Muscle layer of duodenum (tissue), 2 donors: ENCODE results near the gene NPAS2.

Experiments used
- H3K27ac ChIP-seq: one replicate; pipeline ENCODE4 v1.7.0; 2013; ENCODE audit warnings: mild to moderate bottlenecking, low read length
- H3K27me3 ChIP-seq: one replicate; pipeline ENCODE4 v1.7.0; 2013; ENCODE audit warnings: low read depth, mild to moderate bottlenecking, control low read depth, low read length
- H3K36me3 ChIP-seq, 2 donors: one replicate each; pipeline ENCODE4 v1.7.0; 2013; ENCODE audit warnings: low read length in 2 of 2, control low read depth in 1 of 2, mild to moderate bottlenecking in 1 of 2; ENCODE audit not compliant: insufficient read depth in 2 of 2, control insufficient read depth in 1 of 2
- H3K4me1 ChIP-seq, 2 donors: one replicate each; pipeline ENCODE4 v1.7.0; 2013; ENCODE audit warnings: low read length in 2 of 2, mild to moderate bottlenecking in 2 of 2, control low read depth in 1 of 2, moderate library complexity in 1 of 2; ENCODE audit not compliant: insufficient read depth in 2 of 2, control insufficient read depth in 1 of 2
- H3K4me3 ChIP-seq, 2 donors: one replicate each; pipeline ENCODE4 v1.7.0; 2013; ENCODE audit warnings: low read length in 2 of 2, low read depth in 1 of 2, mild to moderate bottlenecking in 1 of 2
- H3K9me3 ChIP-seq, 2 donors: one replicate each; pipeline ENCODE4 v1.7.0; 2013; ENCODE audit warnings: low read length in 2 of 2, control low read depth in 1 of 2, mild to moderate bottlenecking in 1 of 2; ENCODE audit not compliant: control insufficient read depth in 1 of 2
- donor health status: healthy.

The NPAS2 gene

DNA sequence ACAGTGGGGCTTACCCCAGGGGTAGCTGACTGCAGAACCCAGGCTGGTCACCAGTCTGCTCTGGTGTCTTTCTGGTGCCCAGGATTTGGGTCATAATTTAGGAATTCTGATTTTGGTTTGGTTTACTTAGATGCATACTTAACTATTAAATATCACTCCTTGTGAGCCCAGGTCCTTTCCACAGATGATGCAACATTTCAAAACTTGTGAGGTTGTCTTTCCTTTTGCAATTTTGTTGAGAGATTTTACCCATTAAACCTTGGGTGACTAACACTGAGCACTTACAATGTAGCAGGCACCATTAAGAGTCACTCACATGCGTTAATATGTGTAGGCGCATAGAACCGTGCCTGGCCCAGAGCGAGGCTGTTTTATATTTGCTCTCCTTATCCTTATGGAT, 120.3 kb downstream of the NPAS2 start:
- no peaks in the 10 kb centered on the region for H3K4me1 ChIP-seq
- no peak overlapping the region for H3K27ac ChIP-seq
- no peaks in the 10 kb centered on the region for H3K9me3 ChIP-seq
- peaks cover 0 to 3% of the 10 kb centered on the region in 2 donors for H3K36me3 ChIP-seq
- H3K27me3 ChIP-seq: no peaks in the 10 kb centered on the region
- no peak overlapping the region for H3K4me3 ChIP-seq

DNA sequence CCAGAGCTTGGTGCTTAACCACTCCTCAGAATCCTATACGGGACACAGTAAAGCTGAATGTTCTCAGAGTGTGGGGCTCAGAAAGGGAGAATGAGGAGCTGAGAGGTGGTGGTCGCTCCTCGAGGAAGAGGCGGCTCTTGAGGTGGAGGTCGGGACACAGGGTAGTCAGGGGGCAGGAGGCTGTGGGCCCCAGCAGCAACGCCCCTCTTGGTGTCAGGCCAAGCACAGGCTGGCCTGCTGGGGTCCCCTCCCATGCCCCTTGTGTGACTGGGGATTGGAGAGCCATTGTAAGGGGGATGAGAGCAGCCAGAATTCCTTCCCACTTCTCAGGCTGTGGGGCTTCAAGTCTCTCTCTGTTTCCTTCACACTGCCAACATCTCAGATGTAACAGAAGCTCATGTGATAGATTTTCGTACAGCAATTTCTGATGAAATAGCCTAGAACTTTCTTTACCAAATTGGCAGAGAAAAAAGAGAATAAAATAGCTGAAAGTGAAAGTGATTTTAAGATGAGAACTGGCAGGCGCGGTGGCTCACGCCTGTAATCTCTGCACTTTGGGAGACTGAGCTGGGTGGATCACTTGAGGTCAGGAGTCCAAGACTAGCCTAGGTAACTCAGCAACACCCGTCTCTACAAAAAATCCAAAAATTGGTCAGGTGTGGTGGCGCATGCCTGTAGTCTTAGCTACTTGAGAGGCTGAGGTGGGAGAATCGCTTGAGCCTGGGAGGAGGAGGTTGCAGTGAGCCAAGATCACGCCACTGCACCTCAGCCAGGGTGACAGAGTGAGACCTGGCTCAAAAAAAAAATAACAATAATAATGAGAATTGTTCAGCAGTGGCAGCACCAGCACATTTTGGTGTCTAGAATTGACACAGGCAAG, 121.1 kb downstream of the NPAS2 start:
- H3K4me3 ChIP-seq: no peak overlapping the region
- no peaks in the 10 kb centered on the region for H3K9me3 ChIP-seq
- H3K27ac ChIP-seq: no peak overlapping the region
- H3K4me1 ChIP-seq: no peaks in the 10 kb centered on the region
- H3K27me3 ChIP-seq: no peaks in the 10 kb centered on the region
- peaks cover 0 to 4% of the 10 kb centered on the region in 2 donors for H3K36me3 ChIP-seq

DNA sequence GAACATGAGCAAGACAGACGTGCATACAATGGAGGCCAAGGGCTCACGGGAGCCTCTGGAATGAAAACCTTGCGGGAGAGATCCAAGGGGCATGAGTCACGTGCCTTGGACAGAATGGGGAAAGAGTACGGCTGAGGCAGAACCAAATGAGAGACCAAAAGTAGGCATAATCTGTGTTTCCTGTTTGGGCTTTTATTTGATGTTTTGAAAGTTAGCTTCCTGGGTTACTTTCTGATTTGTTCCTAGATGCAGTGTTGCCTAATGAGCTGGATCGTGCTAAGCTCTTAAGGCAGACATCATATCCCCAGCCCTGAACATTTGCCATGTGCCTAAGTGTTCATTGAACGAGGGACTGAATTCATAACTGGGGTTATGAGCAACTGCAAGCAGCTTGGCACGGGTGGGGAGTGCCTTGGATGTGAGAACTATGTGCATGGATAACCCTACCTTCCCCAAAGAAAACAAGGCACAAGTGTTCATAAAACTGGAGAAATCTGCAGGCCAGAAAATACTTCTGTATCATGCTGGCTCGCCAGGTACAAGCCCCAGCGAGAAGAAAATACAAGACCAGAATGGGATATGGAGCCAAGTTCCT, 121.8 kb downstream of the NPAS2 start:
- peaks cover 0 to 4% of the 10 kb centered on the region in 2 donors for H3K36me3 ChIP-seq
- no peak overlapping the region for H3K4me3 ChIP-seq
- H3K4me1 ChIP-seq: no peaks in the 10 kb centered on the region
- H3K9me3 ChIP-seq: no peaks in the 10 kb centered on the region
- H3K27ac ChIP-seq: no peak overlapping the region
- H3K27me3 ChIP-seq: no peaks in the 10 kb centered on the region

- Histone ChIP-seq H3K4me1 (no peaks in the 10 kb centered on the region), H3K9me3 (no peaks in the 10 kb centered on the region), H3K27me3 (no peaks in the 10 kb centered on the region), H3K4me3 (no peak overlapping the region), H3K36me3 (peaks cover 0 to 13% of the 10 kb centered on the region in 2 donors), H3K27ac (no peak overlapping the region)
Observed at GRCh38 chr2:100944617-100945432, 124.9 kb downstream of the NPAS2 start.

- no peaks in the 10 kb centered on the region for H3K27me3 ChIP-seq
- no peak overlapping the region for H3K4me3 ChIP-seq
- H3K36me3 ChIP-seq: peaks cover 0 to 13% of the 10 kb centered on the region in 2 donors
- H3K9me3 ChIP-seq: no peaks in the 10 kb centered on the region
- H3K4me1 ChIP-seq: no peaks in the 10 kb centered on the region
- no peak overlapping the region for H3K27ac ChIP-seq
Observed at GRCh38 chr2:100945433-100945740, 125.4 kb downstream of the NPAS2 start.

- Histone ChIP-seq H3K27me3 (no peaks in the 10 kb centered on the region), H3K9me3 (no peaks in the 10 kb centered on the region), H3K4me3 (no peak overlapping the region), H3K27ac (no peak overlapping the region), H3K36me3 (peaks cover 0 to 13% of the 10 kb centered on the region in 2 donors), H3K4me1 (no peaks in the 10 kb centered on the region)
Observed at GRCh38 chr2:100945930-100946607, 126.1 kb downstream of the NPAS2 start.

- Histone ChIP-seq H3K27ac (no peak overlapping the region), H3K36me3 (peaks cover 0 to 13% of the 10 kb centered on the region in 2 donors), H3K9me3 (no peaks in the 10 kb centered on the region), H3K4me3 (no peak overlapping the region), H3K27me3 (no peaks in the 10 kb centered on the region), H3K4me1 (no peaks in the 10 kb centered on the region)
Observed at GRCh38 chr2:100948942-100949811, 129.2 kb downstream of the NPAS2 start.

- peaks cover 0 to 13% of the 10 kb centered on the region in 2 donors for H3K36me3 ChIP-seq
- no peaks in the 10 kb centered on the region for H3K27me3 ChIP-seq
- no peak overlapping the region for H3K27ac ChIP-seq
- no peaks in the 10 kb centered on the region for H3K4me1 ChIP-seq
- no peaks in the 10 kb centered on the region for H3K9me3 ChIP-seq
- no peak overlapping the region for H3K4me3 ChIP-seq
Observed at GRCh38 chr2:100952512-100952911, 132.6 kb downstream of the NPAS2 start.

GRCh38 chr2:100953406-100954043, 133.6 kb downstream of the NPAS2 start:
- Histone ChIP-seq H3K27me3 (no peaks in the 10 kb centered on the region), H3K4me1 (peaks cover 0 to 5% of the 10 kb centered on the region in 2 donors), H3K9me3 (no peaks in the 10 kb centered on the region), H3K27ac (no peak overlapping the region), H3K36me3 (peaks cover 0 to 13% of the 10 kb centered on the region in 2 donors), H3K4me3 (no peak overlapping the region)

GRCh38 chr2:100954044-100954420, 134.1 kb downstream of the NPAS2 start:
- Histone ChIP-seq H3K27ac (no peak overlapping the region), H3K4me3 (no peak overlapping the region), H3K9me3 (no peaks in the 10 kb centered on the region), H3K36me3 (peaks cover 0 to 9% of the 10 kb centered on the region in 2 donors), H3K27me3 (no peaks in the 10 kb centered on the region), H3K4me1 (peaks cover 0 to 5% of the 10 kb centered on the region in 2 donors)
